ENCODE results near the gene C5orf63. TPM values are rescaled to one million over a fixed set of nuclear protein-coding genes. Genes with fewer than 3 reads are reported as not detected.

C5orf63 gene
- total and polyA plus RNA-seq, 9 of the 15 experiments (the other 6 are each of a cell fraction or from before 2014, with no cell fraction given), result 1.8 to 24.6 (median 6.2) TPM

DNA sequence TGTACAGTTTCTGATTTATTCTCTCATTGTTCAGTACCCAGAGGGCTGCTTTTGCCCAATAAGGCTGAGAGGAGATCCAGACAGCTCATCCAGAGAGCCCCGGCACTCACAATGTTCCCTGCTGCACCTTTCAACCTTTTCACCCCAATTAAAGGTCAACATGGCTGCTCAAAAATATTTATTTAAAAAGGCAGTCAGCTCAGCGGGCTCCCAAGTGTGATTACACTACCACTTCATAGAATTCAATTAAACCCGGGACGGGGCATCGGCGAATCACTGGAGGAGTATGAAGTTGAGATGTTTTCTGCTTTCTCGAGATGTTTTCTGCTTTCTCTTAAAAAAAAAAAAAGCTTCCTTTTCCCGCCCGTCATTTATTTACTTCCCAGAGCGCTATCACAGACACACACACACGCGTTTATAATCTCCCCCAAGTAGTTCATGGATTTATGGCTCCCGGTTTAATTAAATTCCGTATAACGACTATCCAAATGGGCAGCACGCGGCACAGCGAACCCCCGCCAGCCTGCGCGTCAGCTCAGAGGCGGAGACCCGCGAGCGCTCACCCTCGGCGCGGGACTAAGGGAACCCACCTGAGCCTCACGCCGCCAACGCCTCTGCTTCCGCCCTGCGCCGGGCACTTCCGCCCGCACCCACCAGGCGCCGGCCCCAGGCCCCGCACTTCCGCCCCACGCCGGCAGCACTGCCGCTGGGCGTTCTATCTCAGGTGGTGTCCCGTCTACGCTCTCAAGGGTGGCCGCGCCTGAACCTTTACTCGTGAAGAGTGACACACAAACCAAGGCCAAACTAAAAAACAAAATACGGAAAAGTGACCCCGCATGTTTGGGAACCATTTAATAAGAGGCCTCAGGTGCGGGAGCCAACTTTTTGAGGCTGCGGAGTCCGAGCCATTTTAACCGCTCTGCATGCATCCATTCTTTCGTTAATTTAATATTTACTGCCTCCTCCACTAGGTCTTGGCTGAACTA, at the start of gene C5orf63 (continued):
- no peak for TF ChIP-seq HMG20B (CRISPR knock-in tag; IDR thresholded peaks at IDR 0.05)
- TF ChIP-seq, protein P1, sequence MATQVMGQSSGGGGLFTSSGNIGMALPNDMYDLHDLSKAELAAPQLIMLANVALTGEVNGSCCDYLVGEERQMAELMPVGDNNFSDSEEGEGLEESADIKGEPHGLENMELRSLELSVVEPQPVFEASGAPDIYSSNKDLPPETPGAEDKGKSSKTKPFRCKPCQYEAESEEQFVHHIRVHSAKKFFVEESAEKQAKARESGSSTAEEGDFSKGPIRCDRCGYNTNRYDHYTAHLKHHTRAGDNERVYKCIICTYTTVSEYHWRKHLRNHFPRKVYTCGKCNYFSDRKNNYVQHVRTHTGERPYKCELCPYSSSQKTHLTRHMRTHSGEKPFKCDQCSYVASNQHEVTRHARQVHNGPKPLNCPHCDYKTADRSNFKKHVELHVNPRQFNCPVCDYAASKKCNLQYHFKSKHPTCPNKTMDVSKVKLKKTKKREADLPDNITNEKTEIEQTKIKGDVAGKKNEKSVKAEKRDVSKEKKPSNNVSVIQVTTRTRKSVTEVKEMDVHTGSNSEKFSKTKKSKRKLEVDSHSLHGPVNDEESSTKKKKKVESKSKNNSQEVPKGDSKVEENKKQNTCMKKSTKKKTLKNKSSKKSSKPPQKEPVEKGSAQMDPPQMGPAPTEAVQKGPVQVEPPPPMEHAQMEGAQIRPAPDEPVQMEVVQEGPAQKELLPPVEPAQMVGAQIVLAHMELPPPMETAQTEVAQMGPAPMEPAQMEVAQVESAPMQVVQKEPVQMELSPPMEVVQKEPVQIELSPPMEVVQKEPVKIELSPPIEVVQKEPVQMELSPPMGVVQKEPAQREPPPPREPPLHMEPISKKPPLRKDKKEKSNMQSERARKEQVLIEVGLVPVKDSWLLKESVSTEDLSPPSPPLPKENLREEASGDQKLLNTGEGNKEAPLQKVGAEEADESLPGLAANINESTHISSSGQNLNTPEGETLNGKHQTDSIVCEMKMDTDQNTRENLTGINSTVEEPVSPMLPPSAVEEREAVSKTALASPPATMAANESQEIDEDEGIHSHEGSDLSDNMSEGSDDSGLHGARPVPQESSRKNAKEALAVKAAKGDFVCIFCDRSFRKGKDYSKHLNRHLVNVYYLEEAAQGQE (IDR thresholded peaks at IDR 0.05; ENCODE audit: borderline replicate concordance), result no peak
- TF ChIP-seq, protein P1 (CRISPR knock-in tag; IDR thresholded peaks at IDR 0.05; ENCODE audit: low read depth), result no peak
- TF ChIP-seq SRF (CRISPR knock-in tag; IDR thresholded peaks at IDR 0.05), result no peak
- no peak for TF ChIP-seq POLR3A (IDR thresholded peaks at IDR 0.05; ENCODE audit: borderline replicate concordance, extremely low read depth, insufficient read depth, insufficient read length)
- no peak for TF ChIP-seq ZNF174 (CRISPR knock-in tag; IDR thresholded peaks at IDR 0.05)
- TF ChIP-seq JUND (IDR thresholded peaks at IDR 0.05; ENCODE audit: borderline replicate concordance, low read depth, low read length), result no peak
- TF ChIP-seq JUND (tag; IDR thresholded peaks at IDR 0.05; ENCODE audit: borderline replicate concordance, low read depth, low read length), result no peak
- TF ChIP-seq, protein P2, sequence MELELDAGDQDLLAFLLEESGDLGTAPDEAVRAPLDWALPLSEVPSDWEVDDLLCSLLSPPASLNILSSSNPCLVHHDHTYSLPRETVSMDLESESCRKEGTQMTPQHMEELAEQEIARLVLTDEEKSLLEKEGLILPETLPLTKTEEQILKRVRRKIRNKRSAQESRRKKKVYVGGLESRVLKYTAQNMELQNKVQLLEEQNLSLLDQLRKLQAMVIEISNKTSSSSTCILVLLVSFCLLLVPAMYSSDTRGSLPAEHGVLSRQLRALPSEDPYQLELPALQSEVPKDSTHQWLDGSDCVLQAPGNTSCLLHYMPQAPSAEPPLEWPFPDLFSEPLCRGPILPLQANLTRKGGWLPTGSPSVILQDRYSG (tag; conservative IDR thresholded peaks at IDR 0.05; ENCODE audit: low read depth), result no peak
- peak; percentile 77; the same call in 1 of the 2 replicates for TF ChIP-seq SPI1 (IDR thresholded peaks at IDR 0.05; ENCODE audit: borderline replicate concordance, low read depth, low read length)
- TF ChIP-seq ZKSCAN3 (CRISPR knock-in tag; IDR thresholded peaks at IDR 0.05), result no peak
- no peak for TF ChIP-seq ZNF134 (CRISPR knock-in tag; conservative IDR thresholded peaks at IDR 0.05)
- TF ChIP-seq, protein P3, sequence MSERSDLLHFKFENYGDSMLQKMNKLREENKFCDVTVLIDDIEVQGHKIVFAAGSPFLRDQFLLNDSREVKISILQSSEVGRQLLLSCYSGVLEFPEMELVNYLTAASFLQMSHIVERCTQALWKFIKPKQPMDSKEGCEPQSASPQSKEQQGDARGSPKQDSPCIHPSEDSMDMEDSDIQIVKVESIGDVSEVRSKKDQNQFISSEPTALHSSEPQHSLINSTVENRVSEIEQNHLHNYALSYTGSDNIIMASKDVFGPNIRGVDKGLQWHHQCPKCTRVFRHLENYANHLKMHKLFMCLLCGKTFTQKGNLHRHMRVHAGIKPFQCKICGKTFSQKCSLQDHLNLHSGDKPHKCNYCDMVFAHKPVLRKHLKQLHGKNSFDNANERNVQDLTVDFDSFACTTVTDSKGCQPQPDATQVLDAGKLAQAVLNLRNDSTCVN (CRISPR knock-in tag; IDR thresholded peaks at IDR 0.05), result no peak
- no peak for TF ChIP-seq CHD1 (IDR thresholded peaks at IDR 0.05; ENCODE audit: low read length)
- TF ChIP-seq CEBPB (tag; IDR thresholded peaks at IDR 0.05), result no peak
- TF ChIP-seq ZNF830 (CRISPR knock-in tag; IDR thresholded peaks at IDR 0.05), result no peak
- no peak for TF ChIP-seq KDM1A (IDR thresholded peaks at IDR 0.05)
- no peak for TF ChIP-seq NFE2 (IDR thresholded peaks at IDR 0.05; ENCODE audit: low read depth)
- TF ChIP-seq ZNF778 (CRISPR knock-in tag; IDR thresholded peaks at IDR 0.05), result no peak
